HG02678 (cell line): ENCODE measurements around the gene HRH2.
"Not testable (repeated sequence)": the region's sequence is repeated elsewhere in the genome, so short reads cannot be mapped to it uniquely, and the experiment has no call there.

Experiments
- ATAC-seq: cut with Tn5 transposase; IDR thresholded peaks from one replicate; pipeline ENCODE4 v1.9.1; 2021; ENCODE audit warnings: mild to moderate bottlenecking, moderate library complexity; ENCODE audit not compliant: unreplicated experiment

HRH2 gene, protein sequence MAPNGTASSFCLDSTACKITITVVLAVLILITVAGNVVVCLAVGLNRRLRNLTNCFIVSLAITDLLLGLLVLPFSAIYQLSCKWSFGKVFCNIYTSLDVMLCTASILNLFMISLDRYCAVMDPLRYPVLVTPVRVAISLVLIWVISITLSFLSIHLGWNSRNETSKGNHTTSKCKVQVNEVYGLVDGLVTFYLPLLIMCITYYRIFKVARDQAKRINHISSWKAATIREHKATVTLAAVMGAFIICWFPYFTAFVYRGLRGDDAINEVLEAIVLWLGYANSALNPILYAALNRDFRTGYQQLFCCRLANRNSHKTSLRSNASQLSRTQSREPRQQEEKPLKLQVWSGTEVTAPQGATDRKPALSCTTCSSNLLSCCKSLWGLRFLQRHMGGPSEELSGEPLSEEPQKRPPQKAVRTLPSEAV

GRCh38 chr5:175657593-175658271 lies at the start of gene HRH2:
HRH2 (plus strand) TSS chr5:175658071; CDS start chr5:175683234, 25,163 bp downstream.
- no peak for ATAC-seq

DNA sequence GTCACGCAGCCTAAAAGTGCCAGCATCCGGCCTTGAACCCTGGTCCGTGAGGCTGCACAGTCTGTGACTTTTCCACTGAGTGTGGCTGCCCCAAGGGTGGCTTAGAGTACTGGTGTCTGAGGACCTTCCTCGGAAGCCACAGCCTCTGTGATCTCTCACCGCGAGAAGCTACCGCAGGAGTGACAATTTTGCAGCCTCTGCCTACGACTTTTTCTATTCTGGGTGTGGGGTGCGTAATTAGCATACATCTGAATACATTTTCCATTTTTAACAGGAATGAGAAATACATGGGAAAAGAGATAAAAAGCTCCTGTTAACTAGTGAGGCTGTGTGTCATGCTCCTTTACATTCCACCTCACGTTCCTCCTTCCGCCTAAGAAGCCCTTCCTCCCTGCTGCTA lies 48.3 kb upstream of the HRH2 start:
- no peak for ATAC-seq

GRCh38 chr5:175610381-175610780 lies 47.5 kb upstream of the HRH2 start:
- ATAC-seq = no peak

GRCh38 chr5:175610898-175611297 lies 47.0 kb upstream of the HRH2 start:
- ATAC-seq = no peak

DNA sequence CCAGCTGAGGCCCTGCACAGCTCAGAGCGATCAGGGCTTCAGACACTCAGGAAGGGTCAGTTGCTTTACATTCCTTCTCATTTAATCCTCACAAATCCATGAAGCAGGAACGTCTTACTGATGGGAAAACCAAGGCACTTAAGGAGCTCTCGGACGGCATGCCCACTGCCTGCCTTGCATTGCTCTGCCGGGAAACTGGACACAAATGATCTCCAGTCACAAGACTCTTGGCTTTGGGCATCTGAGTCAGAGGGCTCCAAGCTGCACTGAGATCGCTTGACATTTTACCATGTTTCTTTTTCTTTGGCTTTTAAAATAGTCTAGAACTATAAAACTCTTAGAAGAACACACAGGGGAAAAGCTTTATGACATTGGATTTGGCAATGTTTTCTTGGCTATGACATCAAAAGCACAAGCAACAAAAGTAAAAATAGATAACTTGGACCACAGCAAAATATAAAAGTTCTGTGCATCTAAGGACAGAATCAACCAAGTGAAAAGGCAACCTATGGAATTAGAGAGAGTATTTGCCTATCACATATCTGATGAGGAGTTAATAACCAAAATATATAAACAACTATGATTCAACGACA lies 43.6 kb upstream of the HRH2 start:
- ATAC-seq = no peak

DNA sequence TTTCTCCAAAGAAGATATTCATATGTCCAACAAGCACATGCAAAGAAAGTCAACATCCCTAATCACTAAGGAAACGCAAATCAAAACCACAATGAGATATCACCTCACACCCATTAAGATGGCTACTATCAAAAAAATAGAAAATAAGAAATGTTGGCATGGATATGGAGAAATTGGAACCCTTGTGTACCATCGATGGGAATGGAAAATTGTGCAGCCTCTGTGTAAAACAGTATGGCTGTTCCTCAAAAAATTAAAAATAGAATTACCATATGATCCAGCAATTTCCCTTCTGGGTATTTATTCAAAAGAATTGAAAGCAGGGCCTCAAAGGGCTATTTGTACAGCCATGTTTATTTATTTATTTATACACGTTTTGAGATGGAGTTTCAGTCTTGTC lies 43.0 kb upstream of the HRH2 start:
- ATAC-seq = no peak

DNA sequence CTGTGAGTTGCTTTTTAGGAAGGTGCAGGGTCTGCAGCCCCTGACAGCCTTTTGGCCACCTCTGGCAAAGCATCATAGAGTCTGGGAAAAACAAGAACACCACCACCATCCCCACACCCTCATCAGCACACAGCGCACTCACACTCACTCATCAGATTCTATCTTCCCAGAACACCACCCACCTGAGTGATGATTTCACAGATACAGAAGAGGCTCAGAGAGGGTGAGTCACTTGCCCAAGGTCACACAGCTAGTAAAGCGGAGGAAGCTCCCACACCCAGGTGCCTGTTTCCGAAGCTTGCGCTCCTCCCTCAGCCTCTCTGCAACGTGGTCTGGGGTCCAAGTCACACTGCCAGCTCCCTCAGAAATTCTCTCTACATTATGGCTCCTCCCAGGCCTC lies 41.8 kb upstream of the HRH2 start:
- ATAC-seq = no peak

- not testable (repeated sequence) for ATAC-seq
Measured at GRCh38 chr5:175616527-175616926, 41.3 kb upstream of the HRH2 start.

- no peak for ATAC-seq
Measured at GRCh38 chr5:175617447-175617846, 40.4 kb upstream of the HRH2 start.

- ATAC-seq = no peak
Measured at GRCh38 chr5:175620527-175620926, 37.3 kb upstream of the HRH2 start.

DNA sequence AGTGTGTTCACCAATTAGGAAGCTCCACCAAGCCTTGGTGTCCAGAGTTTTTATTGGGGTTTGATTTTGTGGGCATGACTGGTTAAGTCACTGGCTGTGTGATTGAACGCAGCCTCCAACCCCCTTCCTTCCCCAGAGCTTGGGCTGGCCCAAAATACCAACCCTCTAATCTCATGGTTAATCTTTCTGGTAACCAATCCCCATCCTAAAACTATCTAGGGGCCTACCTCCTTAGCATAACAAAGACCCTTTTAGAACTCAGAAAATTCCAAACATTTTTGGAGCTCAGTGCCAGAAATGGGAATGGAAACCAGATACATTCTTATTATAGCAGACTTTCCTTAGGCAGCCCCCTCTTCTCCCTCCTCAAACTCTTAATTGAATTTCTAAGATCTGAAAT lies 35.9 kb upstream of the HRH2 start:
- ATAC-seq = no peak

- ATAC-seq = no peak
Measured at GRCh38 chr5:175623088-175623487, 34.8 kb upstream of the HRH2 start.

- no peak for ATAC-seq
Measured at GRCh38 chr5:175624316-175624715, 33.6 kb upstream of the HRH2 start.

GRCh38 chr5:175627005-175627404 lies 30.9 kb upstream of the HRH2 start:
- ATAC-seq = no peak

GRCh38 chr5:175627739-175628138 lies 30.1 kb upstream of the HRH2 start:
- no peak for ATAC-seq

DNA sequence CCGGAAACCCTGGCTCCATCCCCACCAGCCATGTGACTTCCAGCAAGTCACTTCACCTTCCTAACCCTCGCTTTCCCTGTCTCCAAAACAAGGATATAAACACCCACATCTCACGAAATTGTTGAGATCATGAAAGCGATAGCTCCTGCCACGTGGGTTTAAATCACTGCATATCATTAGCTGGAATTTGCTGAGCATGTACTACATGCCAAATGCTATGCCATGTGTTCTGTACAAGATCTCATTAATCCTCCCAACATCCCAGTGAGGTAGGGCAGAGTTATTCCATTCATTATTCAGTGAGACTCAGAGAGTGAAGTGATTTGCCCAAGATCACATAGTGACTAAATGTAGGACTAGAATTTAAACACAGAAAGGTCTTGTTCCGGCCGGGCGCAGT lies 29.2 kb upstream of the HRH2 start:
- no peak for ATAC-seq

- no peak for ATAC-seq
Measured at GRCh38 chr5:175629261-175629660, 28.6 kb upstream of the HRH2 start.

- ATAC-seq = no peak
Measured at GRCh38 chr5:175629793-175630192, 28.1 kb upstream of the HRH2 start.

GRCh38 chr5:175635854-175636584 lies 21.9 kb upstream of the HRH2 start:
- no peak for ATAC-seq

GRCh38 chr5:175638305-175638704 lies 19.6 kb upstream of the HRH2 start:
- no peak for ATAC-seq

- ATAC-seq = no peak
Measured at GRCh38 chr5:175640106-175640775, 17.6 kb upstream of the HRH2 start.
